ENCODE measurements around the gene SERAC1.
"Not testable (repeated sequence)": the region's sequence is repeated elsewhere in the genome, so short reads cannot be mapped to it uniquely, and the experiment has no call there.

The SERAC1 gene

GRCh38 chr6:158174514-158174913 is 6.5 kb upstream of the SERAC1 start:
- no peak for DNase-seq (ENCODE audit: low read depth)

GRCh38 chr6:158174024-158174423 is 6.0 kb upstream of the SERAC1 start:
- DNase-seq (ENCODE audit: low read depth) = no peak

GRCh38 chr6:158172001-158172400 is 3.9 kb upstream of the SERAC1 start:
- no peak for DNase-seq (ENCODE audit: low read depth)

- no peak for DNase-seq (ENCODE audit: low read depth)
Measured at GRCh38 chr6:158170656-158171081, 2.6 kb upstream of the SERAC1 start.

- not testable (repeated sequence) for DNase-seq (ENCODE audit: low read depth)
Measured at GRCh38 chr6:158169634-158170033, 1.6 kb upstream of the SERAC1 start.

- DNase-seq (ENCODE audit: low read depth) = no peak
Measured at GRCh38 chr6:158165919-158166416, 2.1 kb downstream of the SERAC1 start.

GRCh38 chr6:158164579-158165170 is 3.4 kb downstream of the SERAC1 start:
- DNase-seq (ENCODE audit: low read depth) = no peak

GRCh38 chr6:158161566-158162254 is 6.4 kb downstream of the SERAC1 start:
- DNase-seq (ENCODE audit: low read depth) = no peak

- DNase-seq (ENCODE audit: low read depth) = no peak
Measured at GRCh38 chr6:158160932-158161539, 7.0 kb downstream of the SERAC1 start.

- DNase-seq (ENCODE audit: low read depth) = no peak
Measured at GRCh38 chr6:158158748-158159147, 9.3 kb downstream of the SERAC1 start.

GRCh38 chr6:158158123-158158522 is 9.9 kb downstream of the SERAC1 start:
- DNase-seq (ENCODE audit: low read depth) = no peak

GRCh38 chr6:158157064-158157764 is 10.8 kb downstream of the SERAC1 start:
- no peak for DNase-seq (ENCODE audit: low read depth)

GRCh38 chr6:158154816-158155215 is 13.2 kb downstream of the SERAC1 start:
- no peak for DNase-seq (ENCODE audit: low read depth)

GRCh38 chr6:158153576-158153975 is 14.5 kb downstream of the SERAC1 start:
- DNase-seq (ENCODE audit: low read depth) = no peak

GRCh38 chr6:158152659-158153058 is 15.4 kb downstream of the SERAC1 start:
- no peak for DNase-seq (ENCODE audit: low read depth)

GRCh38 chr6:158152025-158152424 is 16.0 kb downstream of the SERAC1 start:
- not testable (repeated sequence) for DNase-seq (ENCODE audit: low read depth)

GRCh38 chr6:158150701-158151100 is 17.4 kb downstream of the SERAC1 start:
- no peak for DNase-seq (ENCODE audit: low read depth)

GRCh38 chr6:158149641-158150040 is 18.4 kb downstream of the SERAC1 start:
- no peak for DNase-seq (ENCODE audit: low read depth)

- DNase-seq (ENCODE audit: low read depth) = no peak
Measured at GRCh38 chr6:158143700-158144099, 24.4 kb downstream of the SERAC1 start.

GRCh38 chr6:158142789-158143188 is 25.3 kb downstream of the SERAC1 start:
- no peak for DNase-seq (ENCODE audit: low read depth)

- DNase-seq (ENCODE audit: low read depth) = no peak
Measured at GRCh38 chr6:158131926-158132325, 36.1 kb downstream of the SERAC1 start.

GRCh38 chr6:158125271-158125670 is 42.8 kb downstream of the SERAC1 start:
- DNase-seq (ENCODE audit: low read depth) = no peak

GRCh38 chr6:158124288-158124687 is 43.8 kb downstream of the SERAC1 start:
- no peak for DNase-seq (ENCODE audit: low read depth)

Measured in stimulated activated CD8-positive, alpha-beta memory T cell treated with anti-CD3 and anti-CD28 coated beads, Interleukin-12 subunit alpha, Interleukin-12 subunit beta, amount 100 ng/mL, for 4 hours (primary cell).